ENCODE measurements around the gene PRSS16. TPM values are rescaled to one million over a fixed set of nuclear protein-coding genes. Genes with fewer than 3 reads are reported as not detected.

The PRSS16 gene
- total and polyA plus RNA-seq, 9 of the 15 experiments (the other 6 are each of a cell fraction or from before 2014, with no cell fraction given), result 4.5 to 21.3 (median 12.1) TPM

- TF ChIP-seq ATF6 (CRISPR knock-in tag; IDR thresholded peaks at IDR 0.05) (peak; percentile 79), SRF (CRISPR knock-in tag; IDR thresholded peaks at IDR 0.05) (peak in 1 of 2 experiments; percentile 59; a peak in 1 of 4 replicates), RBFOX2 (IDR thresholded peaks at IDR 0.05; ENCODE audit: low read depth, low read length) (peak; percentile 87), E2F4 (CRISPR knock-in tag; IDR thresholded peaks at IDR 0.05; ENCODE audit: low read depth) (0 out of 2 replicates have a peak, but pooled peaks have one; percentile 66), MAFG (tag; conservative IDR thresholded peaks at IDR 0.05) (no peak), E2F6 (IDR thresholded peaks at IDR 0.05; ENCODE audit: borderline replicate concordance in 1 of 2, extremely low read depth in 1 of 2, insufficient read depth in 1 of 2, insufficient read length in 1 of 2, low read depth in 1 of 2, low read length in 1 of 2, poor library complexity in 1 of 2, severe bottlenecking in 1 of 2) (peak; percentile 66 to 74), ZNF431 (CRISPR knock-in tag; IDR thresholded peaks at IDR 0.05) (peak; percentile 60; the same call in 1 of the 2 replicates), FOXP1 (CRISPR knock-in tag; IDR thresholded peaks at IDR 0.05) (peak; percentile 76), POU5F1 (IDR thresholded peaks at IDR 0.05; ENCODE audit: borderline replicate concordance, low read depth, low read length, partially characterized antibody) (no peak), RBBP5 (IDR thresholded peaks at IDR 0.05; ENCODE audit: borderline replicate concordance, insufficient read depth, low read length, poor library complexity, severe bottlenecking) (peak; percentile 1), ZNF134 (CRISPR knock-in tag; conservative IDR thresholded peaks at IDR 0.05) (no peak), ZNF77 (CRISPR knock-in tag; IDR thresholded peaks at IDR 0.05) (no peak), RFX1 (IDR thresholded peaks at IDR 0.05) (no peak), SOX6 (IDR thresholded peaks at IDR 0.05) (peak; percentile 78), SAFB (IDR thresholded peaks at IDR 0.05; ENCODE audit: borderline replicate concordance, low read depth, low read length) (no peak), ATF2 (CRISPR knock-in tag; IDR thresholded peaks at IDR 0.05) (no peak), SREBF1 (IDR thresholded peaks at IDR 0.05; ENCODE audit: borderline replicate concordance, low read depth, low read length) (peak; percentile 30; the same call in 1 of the 2 replicates), ZNF780A (CRISPR knock-in tag; IDR thresholded peaks at IDR 0.05) (no peak), PHB2 (IDR thresholded peaks at IDR 0.05; ENCODE audit: low read depth) (no peak), KDM2B (CRISPR knock-in tag; IDR thresholded peaks at IDR 0.05) (peak; percentile 82; the same call in 1 of the 2 replicates)
Observed at GRCh38 chr6:27251606-27252251, 4.2 kb downstream of the PRSS16 start (continued).

Measured in K562 (cell line).